Measurements from ENCODE around the gene LYPD6B.
A peak's percentile ranks its signal among the peaks of the same experiment; 100 is the strongest.

The LYPD6B gene

GRCh38 chr2:149027590-149028250 lies 10.8 kb upstream of the LYPD6B start:
- Mint-ChIP-seq H3K36me3 (no peaks in the 10 kb centered on the region), H3K27me3 (peaks cover 2% of the 10 kb centered on the region), H3K4me3 (no peak overlapping the region), H3K4me1 (peaks cover 3% of the 10 kb centered on the region), H3K27ac (no peak overlapping the region), H3K9me3 (no peaks in the 10 kb centered on the region)

- H3K36me3 Mint-ChIP-seq = no peaks in the 10 kb centered on the region
- H3K27ac Mint-ChIP-seq = no peak overlapping the region
- H3K4me3 Mint-ChIP-seq = no peak overlapping the region
- H3K27me3 Mint-ChIP-seq = peaks cover 2% of the 10 kb centered on the region
- H3K9me3 Mint-ChIP-seq = no peaks in the 10 kb centered on the region
- peaks cover 3% of the 10 kb centered on the region for H3K4me1 Mint-ChIP-seq
Measured at GRCh38 chr2:149028377-149028776, 10.1 kb upstream of the LYPD6B start.

- Mint-ChIP-seq H3K27me3 (peaks cover 6% of the 10 kb centered on the region), H3K9me3 (no peaks in the 10 kb centered on the region), H3K27ac (no peak overlapping the region), H3K4me1 (peaks cover 3% of the 10 kb centered on the region), H3K36me3 (no peaks in the 10 kb centered on the region), H3K4me3 (no peak overlapping the region)
Measured at GRCh38 chr2:149028891-149029290, 9.6 kb upstream of the LYPD6B start.

GRCh38 chr2:149029307-149029965 lies 9.1 kb upstream of the LYPD6B start:
- H3K36me3 Mint-ChIP-seq = no peaks in the 10 kb centered on the region
- no peak overlapping the region for H3K4me3 Mint-ChIP-seq
- peaks cover 3% of the 10 kb centered on the region for H3K4me1 Mint-ChIP-seq
- H3K9me3 Mint-ChIP-seq = no peaks in the 10 kb centered on the region
- H3K27ac Mint-ChIP-seq = no peak overlapping the region
- H3K27me3 Mint-ChIP-seq = peaks cover 8% of the 10 kb centered on the region

- Mint-ChIP-seq H3K9me3 (no peaks in the 10 kb centered on the region), H3K4me1 (peaks cover 3% of the 10 kb centered on the region), H3K27ac (no peak overlapping the region), H3K36me3 (no peaks in the 10 kb centered on the region), H3K4me3 (no peak overlapping the region), H3K27me3 (peaks cover 10% of the 10 kb centered on the region)
Measured at GRCh38 chr2:149031396-149031795, 7.1 kb upstream of the LYPD6B start.

GRCh38 chr2:149033716-149034115 lies 4.8 kb upstream of the LYPD6B start:
- H3K4me3 Mint-ChIP-seq = no peak overlapping the region
- H3K4me1 Mint-ChIP-seq = peaks cover 8% of the 10 kb centered on the region
- H3K27me3 Mint-ChIP-seq = peaks cover 21% of the 10 kb centered on the region
- no peaks in the 10 kb centered on the region for H3K36me3 Mint-ChIP-seq
- H3K27ac Mint-ChIP-seq = no peak overlapping the region
- H3K9me3 Mint-ChIP-seq = no peaks in the 10 kb centered on the region

- H3K4me3 Mint-ChIP-seq = no peak overlapping the region
- peaks cover 24% of the 10 kb centered on the region for H3K27me3 Mint-ChIP-seq
- H3K9me3 Mint-ChIP-seq = no peaks in the 10 kb centered on the region
- H3K36me3 Mint-ChIP-seq = no peaks in the 10 kb centered on the region
- peaks cover 8% of the 10 kb centered on the region for H3K4me1 Mint-ChIP-seq
- H3K27ac Mint-ChIP-seq = no peak overlapping the region
Measured at GRCh38 chr2:149034406-149034805, 4.1 kb upstream of the LYPD6B start.

GRCh38 chr2:149036507-149037293 lies 1.8 kb upstream of the LYPD6B start:
- Mint-ChIP-seq H3K4me1 (peaks cover 8% of the 10 kb centered on the region), H3K36me3 (no peaks in the 10 kb centered on the region), H3K27me3 (peaks cover 38% of the 10 kb centered on the region), H3K9me3 (no peaks in the 10 kb centered on the region), H3K27ac (no peak overlapping the region), H3K4me3 (no peak overlapping the region)

- Mint-ChIP-seq H3K36me3 (no peaks in the 10 kb centered on the region), H3K4me3 (peak overlapping the region; percentile 47), H3K4me1 (peaks cover 5% of the 10 kb centered on the region), H3K9me3 (no peaks in the 10 kb centered on the region), H3K27me3 (peaks cover 38% of the 10 kb centered on the region), H3K27ac (no peak overlapping the region)
Measured at GRCh38 chr2:149037851-149038250, 648 bp upstream of the LYPD6B start.

- H3K9me3 Mint-ChIP-seq = no peaks in the 10 kb centered on the region
- H3K4me3 Mint-ChIP-seq = no peak overlapping the region
- no peaks in the 10 kb centered on the region for H3K36me3 Mint-ChIP-seq
- peaks cover 5% of the 10 kb centered on the region for H3K4me1 Mint-ChIP-seq
- peaks cover 33% of the 10 kb centered on the region for H3K27me3 Mint-ChIP-seq
- no peak overlapping the region for H3K27ac Mint-ChIP-seq
Measured at GRCh38 chr2:149039213-149039724, 770 bp downstream of the LYPD6B start.

- peaks cover 5% of the 10 kb centered on the region for H3K9me3 Mint-ChIP-seq
- no peak overlapping the region for H3K27ac Mint-ChIP-seq
- H3K4me1 Mint-ChIP-seq = peaks cover 5% of the 10 kb centered on the region
- H3K27me3 Mint-ChIP-seq = peaks cover 32% of the 10 kb centered on the region
- no peak overlapping the region for H3K4me3 Mint-ChIP-seq
- no peaks in the 10 kb centered on the region for H3K36me3 Mint-ChIP-seq
Measured at GRCh38 chr2:149040451-149040850, 2.0 kb downstream of the LYPD6B start.

- Mint-ChIP-seq H3K27me3 (peaks cover 29% of the 10 kb centered on the region), H3K36me3 (no peaks in the 10 kb centered on the region), H3K4me1 (peaks cover 5% of the 10 kb centered on the region), H3K27ac (no peak overlapping the region), H3K4me3 (no peak overlapping the region), H3K9me3 (peaks cover 12% of the 10 kb centered on the region)
Measured at GRCh38 chr2:149041482-149041881, 3.0 kb downstream of the LYPD6B start.

- Mint-ChIP-seq H3K27me3 (peaks cover 23% of the 10 kb centered on the region), H3K4me1 (peaks cover 3% of the 10 kb centered on the region), H3K27ac (no peak overlapping the region), H3K4me3 (no peak overlapping the region), H3K36me3 (peaks cover 3% of the 10 kb centered on the region), H3K9me3 (peaks cover 20% of the 10 kb centered on the region)
Measured at GRCh38 chr2:149042881-149043280, 4.4 kb downstream of the LYPD6B start.

- H3K27ac Mint-ChIP-seq = no peak overlapping the region
- no peaks in the 10 kb centered on the region for H3K4me1 Mint-ChIP-seq
- H3K27me3 Mint-ChIP-seq = peaks cover 22% of the 10 kb centered on the region
- H3K36me3 Mint-ChIP-seq = peaks cover 3% of the 10 kb centered on the region
- H3K4me3 Mint-ChIP-seq = no peak overlapping the region
- H3K9me3 Mint-ChIP-seq = peaks cover 28% of the 10 kb centered on the region
Measured at GRCh38 chr2:149044500-149044899, 6.0 kb downstream of the LYPD6B start.

- Mint-ChIP-seq H3K36me3 (peaks cover 3% of the 10 kb centered on the region), H3K27me3 (peaks cover 5% of the 10 kb centered on the region), H3K9me3 (peaks cover 28% of the 10 kb centered on the region), H3K4me3 (no peak overlapping the region), H3K4me1 (no peaks in the 10 kb centered on the region), H3K27ac (no peak overlapping the region)
Measured at GRCh38 chr2:149047118-149047517, 8.6 kb downstream of the LYPD6B start.

GRCh38 chr2:149049142-149049541 lies 10.6 kb downstream of the LYPD6B start:
- no peak overlapping the region for H3K4me3 Mint-ChIP-seq
- peaks cover 3% of the 10 kb centered on the region for H3K36me3 Mint-ChIP-seq
- no peaks in the 10 kb centered on the region for H3K4me1 Mint-ChIP-seq
- no peak overlapping the region for H3K27ac Mint-ChIP-seq
- H3K9me3 Mint-ChIP-seq = peaks cover 28% of the 10 kb centered on the region
- peaks cover 12% of the 10 kb centered on the region for H3K27me3 Mint-ChIP-seq

Data from activated naive CD4-positive, alpha-beta T cell treated with anti-CD3 and anti-CD28 coated beads, Interleukin-2, amount 50 U/mL, for 24 hours (primary cell).